Aorta (tissue), 5 donors: Measurements from ENCODE around the gene CSHL1. TPM values are rescaled to one million over a fixed set of nuclear protein-coding genes. Genes with fewer than 3 reads are reported as not detected.

Experiments used
- ATAC-seq: fragments of 200-7000 bp; cut with Tn5 transposase; one replicate; pipeline ENCODE4 v1.9.1; 2022; ENCODE audit warnings: moderate library complexity; ENCODE audit not compliant: low FRiP score
- DNase-seq, 2 donors: peaks; one replicate each; pipeline ENCODE4 v3.0.0-alpha.2; 2020
- H3K27ac ChIP-seq, 2 donors: one replicate each; pipeline ENCODE4 v1.5.1; 2013; ENCODE audit warnings: low read length in 2 of 2, mild to moderate bottlenecking in 2 of 2, moderate library complexity in 2 of 2, control low read depth in 1 of 2, inconsistent platforms in 1 of 2, low read depth in 1 of 2
- H3K27me3 ChIP-seq, 2 donors: one replicate each; pipeline ENCODE4 v1.6.1; 2013; ENCODE audit warnings: control low read depth in 1 of 2, low read length in 1 of 2, mild to moderate bottlenecking in 1 of 2, moderate library complexity in 1 of 2; ENCODE audit not compliant: insufficient read depth in 2 of 2, control insufficient read depth in 1 of 2
- H3K36me3 ChIP-seq, 2 donors: one replicate each; pipeline ENCODE4 v1.6.1; 2013; ENCODE audit warnings: control low read depth in 1 of 2, low read length in 1 of 2, mild to moderate bottlenecking in 1 of 2; ENCODE audit not compliant: insufficient read depth in 2 of 2, control insufficient read depth in 1 of 2
- H3K4me1 ChIP-seq, 2 donors: one replicate each; pipeline ENCODE4 v1.6.1; 2013; ENCODE audit warnings: low read length in 2 of 2, control low read depth in 1 of 2, mild to moderate bottlenecking in 1 of 2, moderate library complexity in 1 of 2; ENCODE audit not compliant: insufficient read depth in 2 of 2, control insufficient read depth in 1 of 2
- H3K4me3 ChIP-seq, 2 donors: one replicate each; pipeline ENCODE4 v1.5.1; 2013; ENCODE audit warnings: low read length in 2 of 2, control low read depth in 1 of 2, mild to moderate bottlenecking in 1 of 2
- H3K9me3 ChIP-seq: one replicate; pipeline ENCODE4 v1.6.1; 2013; ENCODE audit warnings: mild to moderate bottlenecking, low read length; ENCODE audit not compliant: control insufficient read depth
- WGBS, 2 donors: extraction: QIAGEN DNeasy Blood & Tissue Kit; methylation state at CpG; one replicate each; pipeline ENCODE4 v1.1.7; 2013; 5-methylcytosine and 5-hydroxymethylcytosine counted together
- intact Hi-C, 2 donors: fragments of 100-400 bp; cut with DNase I; formaldehyde crosslinking; loops; one replicate each; pipeline versions ENCODE4 v1.14.2 to v1.15.0; 2022
- polyA plus RNA-seq, 2 donors: library from polyadenylated mRNA; stranded (reverse); fragments of 200-250 nt; gene quantifications; one replicate each; pipeline ENCODE4 v1.2.3, GENCODE V29; 2013
- total RNA-seq, 2 donors: library from RNA; stranded (reverse); fragmentation: NEBNext Ultra II Directional; extraction: Animal tissue kit (Norgen Biotek cat#: 25700); gene quantifications; one replicate each; pipeline ENCODE4 v1.2.1, GENCODE V29; 2021
- donor health status: healthy with polysubstance abuse.
- donor health status: Bipolar disorder and iron deficiency.
- donor health status: DM: no; HTN: no; CAD: no.
- donor health status: DM: no; HTN: no; CAD: no.
- donor health status: DM: yes; HTN: yes; CAD: no.

The CSHL1 gene
- total and polyA plus RNA-seq, 4 donors: not detected

- H3K9me3 ChIP-seq: no peaks in the 10 kb centered on the region
- no peak overlapping the region for H3K27ac ChIP-seq
- no peak for ATAC-seq
- H3K36me3 ChIP-seq: no peaks in the 10 kb centered on the region
- no peak overlapping the region for H3K4me3 ChIP-seq
- intact Hi-C loops: no loop called here
- 80 to 82% methylated on average over 21 of the region's 21 CpGs for WGBS, 2 donors
- no peaks in the 10 kb centered on the region for H3K27me3 ChIP-seq
- no peaks in the 10 kb centered on the region for H3K4me1 ChIP-seq
- DNase-seq: no peak
These were observed 23.4 kb upstream of the CSHL1 start for GRCh38 chr17:63934183-63935112.

- Histone ChIP-seq H3K9me3 (no peaks in the 10 kb centered on the region), H3K4me1 (no peaks in the 10 kb centered on the region), H3K4me3 (no peak overlapping the region), H3K36me3 (no peaks in the 10 kb centered on the region), H3K27ac (no peak overlapping the region), H3K27me3 (no peaks in the 10 kb centered on the region)
- ATAC-seq (no peak), DNase-seq (no peak)
- intact Hi-C loops: no loop called here
- 93 to 96% methylated on average over 8 of the region's 8 CpGs for WGBS, 2 donors
These were observed 22.5 kb upstream of the CSHL1 start for GRCh38 chr17:63933598-63933997.

- H3K27me3 ChIP-seq: no peaks in the 10 kb centered on the region
- no peaks in the 10 kb centered on the region for H3K4me1 ChIP-seq
- intact Hi-C loops: no loop called here
- DNase-seq (no peak), ATAC-seq (no peak)
- H3K9me3 ChIP-seq: no peaks in the 10 kb centered on the region
- H3K36me3 ChIP-seq: no peaks in the 10 kb centered on the region
- H3K4me3 ChIP-seq: no peak overlapping the region
- H3K27ac ChIP-seq: no peak overlapping the region
- 96 to 98% methylated on average over 4 of the region's 4 CpGs for WGBS, 2 donors
These were observed 21.7 kb upstream of the CSHL1 start for GRCh38 chr17:63932721-63933120.

- ATAC-seq: no peak
- 78 to 79% methylated on average over 17 to 19 of the region's 19 CpGs for WGBS, 2 donors
- no peaks in the 10 kb centered on the region for H3K9me3 ChIP-seq
These were observed 21.0 kb upstream of the CSHL1 start, which contains the start of gene CD79B for GRCh38 chr17:63931981-63932561. CD79B (minus strand) TSS chr17:63932331; CDS start chr17:63932261, 70 bp downstream.

GRCh38 chr17:63930951-63931575 is 20.0 kb upstream of the CSHL1 start:
- Histone ChIP-seq H3K27me3 (no peaks in the 10 kb centered on the region), H3K27ac (no peak overlapping the region), H3K36me3 (no peaks in the 10 kb centered on the region), H3K4me3 (no peak overlapping the region), H3K4me1 (no peaks in the 10 kb centered on the region), H3K9me3 (no peaks in the 10 kb centered on the region)
- ATAC-seq (peak; percentile 58), DNase-seq (peak in 1 of 2 donors; percentile 86)
- 85 to 89% methylated on average over 16 of the region's 16 CpGs for WGBS, 2 donors
- intact Hi-C loops: no loop called here

More at GRCh38 chr17:63931981-63932561, 21.0 kb upstream of the CSHL1 start, which contains the start of gene CD79B:
- Histone ChIP-seq H3K27me3 (no peaks in the 10 kb centered on the region), H3K27ac (no peak within 1 kb of the TSS), H3K36me3 (no peaks in the 10 kb centered on the region), H3K4me1 (no peaks in the 10 kb centered on the region), H3K4me3 (no peak within 1 kb of the TSS)
- intact Hi-C loops: no loop called here
- no peak for DNase-seq

GRCh38 chr17:63929860-63930766 is 19.1 kb upstream of the CSHL1 start:
- peak; percentile 68 for ATAC-seq
- Histone ChIP-seq H3K36me3 (no peaks in the 10 kb centered on the region), H3K27ac (no peak overlapping the region), H3K4me3 (no peak overlapping the region), H3K4me1 (no peaks in the 10 kb centered on the region), H3K9me3 (no peaks in the 10 kb centered on the region), H3K27me3 (no peaks in the 10 kb centered on the region)
- DNase-seq: no peak
- WGBS, 2 donors: 79 to 84% methylated on average over 24 of the region's 24 CpGs
- intact Hi-C loops: no loop called here

GRCh38 chr17:63928966-63929695 is 18.1 kb upstream of the CSHL1 start:
- intact Hi-C loops: no loop called here
- WGBS, 2 donors: 95 to 97% methylated on average over 10 of the region's 10 CpGs
- Histone ChIP-seq H3K4me1 (no peaks in the 10 kb centered on the region), H3K27ac (no peak overlapping the region), H3K27me3 (no peaks in the 10 kb centered on the region), H3K36me3 (no peaks in the 10 kb centered on the region), H3K4me3 (no peak overlapping the region), H3K9me3 (no peaks in the 10 kb centered on the region)
- DNase-seq: no peak
- no peak for ATAC-seq
